HepG2 (cell line): ENCODE data around the gene ADAD2. TPM values are rescaled to one million over a fixed set of nuclear protein-coding genes. Genes with fewer than 3 reads are reported as not detected.

Experiments
- AKAP8 ChIP-seq: sonication (generic); formaldehyde crosslinking; IDR thresholded peaks from 2 replicates; pipeline ENCODE4 v1.5.1; 2020; ENCODE audit warnings: mild to moderate bottlenecking, missing genetic modification reagents
- ASH2L ChIP-seq: fragments of 300-600, 200-600 bp; sonication (generic); IDR thresholded peaks from 2 replicates; pipeline ENCODE4 v1.7.0; 2017; ENCODE audit warnings: low read depth, mild to moderate bottlenecking, moderate library complexity, mixed read lengths, low read length; ENCODE audit not compliant: insufficient read length
- FUBP1 ChIP-seq: sonication (generic); formaldehyde crosslinking; IDR thresholded peaks from 2 replicates; pipeline ENCODE4 v1.5.1; 2020; ENCODE audit warnings: missing genetic modification reagents, mild to moderate bottlenecking, borderline replicate concordance
- GTF3A ChIP-seq: sonication (generic); formaldehyde crosslinking; conservative IDR thresholded peaks from 2 replicates; pipeline ENCODE4 v1.4.0; 2020; ENCODE audit warnings: mild to moderate bottlenecking, missing genetic modification reagents
- HES4 ChIP-seq: sonication (generic); formaldehyde crosslinking; IDR thresholded peaks from 2 replicates; pipeline ENCODE4 v1.9.0; 2021; ENCODE audit warnings: mild to moderate bottlenecking, missing genetic modification reagents, borderline replicate concordance
- IRF2 ChIP-seq: IDR thresholded peaks from 2 replicates; pipeline ENCODE4 v1.6.1; 2018; ENCODE audit warnings: missing genetic modification reagents, missing compliant biosample characterization
- KAT8 ChIP-seq: IDR thresholded peaks from 2 replicates; pipeline ENCODE4 v1.6.1; 2016; ENCODE audit warnings: missing genetic modification reagents, missing compliant biosample characterization
- NFRKB ChIP-seq: fragments of 450-650 bp; IDR thresholded peaks from 2 replicates; pipeline ENCODE4 v1.6.1; 2017
- PCBP2 ChIP-seq: fragments of 200-400 bp; formaldehyde crosslinking; optimal IDR thresholded peaks from 2 replicates; pipeline ENCODE3; 2018; ENCODE audit warnings: low read length, low read depth; ENCODE audit not compliant: poor library complexity, severe bottlenecking
- POLR2AphosphoS2 ChIP-seq: IDR thresholded peaks from 2 replicates; pipeline ENCODE4 v1.6.1; 2011; ENCODE audit warnings: low read depth, low read length, improper control_type of control experiment
- RBFOX2 ChIP-seq: fragments of 200-400 bp; formaldehyde crosslinking; IDR thresholded peaks from 2 replicates; pipeline ENCODE4 v1.6.1; 2017; ENCODE audit warnings: low read depth, mild to moderate bottlenecking, low read length
- RCOR2 ChIP-seq: IDR thresholded peaks from 2 replicates; pipeline ENCODE4 v1.6.1; 2016; ENCODE audit warnings: missing biosample characterization, missing genetic modification reagents
- RFX5 ChIP-seq: IDR thresholded peaks from 2 replicates; pipeline ENCODE4 v1.6.1; 2011; ENCODE audit warnings: low read depth, low read length, improper control_type of control experiment
- SATB2 ChIP-seq: sonication (generic); formaldehyde crosslinking; IDR thresholded peaks from 2 replicates; pipeline ENCODE4 v1.5.0; 2020; ENCODE audit warnings: missing genetic modification reagents
- SIX1 ChIP-seq: sonication (generic); formaldehyde crosslinking; IDR thresholded peaks from 2 replicates; pipeline ENCODE4 v1.4.0; 2020; ENCODE audit warnings: missing genetic modification reagents, borderline replicate concordance
- SRSF1 ChIP-seq: fragments of 200-400 bp; formaldehyde crosslinking; optimal IDR thresholded peaks from 2 replicates; pipeline ENCODE3; 2017; ENCODE audit warnings: mild to moderate bottlenecking, low read depth, low read length, moderate library complexity
- TRAFD1 ChIP-seq: sonication (generic); formaldehyde crosslinking; IDR thresholded peaks from 2 replicates; pipeline ENCODE4 v1.5.1; 2020; ENCODE audit warnings: missing genetic modification reagents, mild to moderate bottlenecking, borderline replicate concordance
- ZHX1 ChIP-seq: sonication (generic); formaldehyde crosslinking; IDR thresholded peaks from 2 replicates; pipeline ENCODE4 v1.8.1; 2022; ENCODE audit warnings: low read depth, mild to moderate bottlenecking, missing genetic modification reagents
- ZNF143 ChIP-seq: sonication (generic); formaldehyde crosslinking; IDR thresholded peaks from 2 replicates; pipeline ENCODE4 v1.4.0; 2020; ENCODE audit warnings: missing genetic modification reagents
- ZNF354B ChIP-seq: sonication (generic); formaldehyde crosslinking; IDR thresholded peaks from 2 replicates; pipeline ENCODE4 v1.8.0; 2022; ENCODE audit warnings: mild to moderate bottlenecking, missing genetic modification reagents
- ZNF674 ChIP-seq: sonication (generic); formaldehyde crosslinking; IDR thresholded peaks from 2 replicates; pipeline ENCODE4 v1.5.0; 2020; ENCODE audit warnings: low read depth, mild to moderate bottlenecking, missing genetic modification reagents
- ZNF740 ChIP-seq: sonication (generic); formaldehyde crosslinking; IDR thresholded peaks from 2 replicates; pipeline ENCODE4 v1.4.0; 2020; ENCODE audit warnings: missing genetic modification reagents
- ZNF773 ChIP-seq: sonication (generic); formaldehyde crosslinking; IDR thresholded peaks from 2 replicates; pipeline ENCODE4 v1.4.0; 2020; ENCODE audit warnings: missing genetic modification reagents, borderline replicate concordance
- ZSCAN29 ChIP-seq: sonication (generic); formaldehyde crosslinking; conservative IDR thresholded peaks from 2 replicates; pipeline ENCODE4 v1.4.0; 2020; ENCODE audit warnings: mild to moderate bottlenecking, missing genetic modification reagents
- polyA plus RNA-seq, 8 experiments: library from polyadenylated mRNA; depleted of rRNA in 3 of 8; stranded (reverse) in 7 of 8; unstranded in 1 of 8; fragments of >200 nt; fragmentation: Illumina TruSeq in 4 of 8; extraction: Trizol in 4 of 8; gene quantifications; 2 replicates each; pipeline versions ENCODE4 v1.2.1 to v1.2.3, GENCODE V29; 2011 to 2016; ENCODE audit warnings: low read depth in 4 of 8, missing spikeins in 1 of 8, mixed read lengths in 1 of 8; ENCODE audit not compliant: insufficient read depth in 1 of 8
- total RNA-seq, 5 experiments: library from RNA; depleted of rRNA; stranded (reverse); fragments of >200 nt; fragmentation: Illumina TruSeq; extraction: Trizol; gene quantifications; 2 replicates each; pipeline ENCODE4 v1.2.3, GENCODE V29; 2016; ENCODE audit warnings: low read depth in 1 of 5

Gene ADAD2
- total and polyA plus RNA-seq, 2 of the 13 experiments (the other 11 are each of a cell fraction or from before 2014, with no cell fraction given), result not detected

GRCh38 chr16:84186685-84187437 lies 4.1 kb upstream of the ADAD2 start, which contains the start of gene TAF1C (continued):
- peak; percentile 77 for TF ChIP-seq RFX5
- peak; percentile 78; the same call in 1 of the 2 replicates for TF ChIP-seq ZNF740
- peak; percentile 93 for TF ChIP-seq SRSF1
- peak; percentile 97; the same call in 1 of the 2 replicates for TF ChIP-seq TRAFD1 (CRISPR knock-in tag)
- peak; percentile 65; the same call in 1 of the 2 replicates for TF ChIP-seq ZNF143 (CRISPR knock-in tag)
- peak; percentile 50; the same call in 1 of the 2 replicates for TF ChIP-seq HES4 (CRISPR knock-in tag)
- no peak for TF ChIP-seq ZNF674 (CRISPR knock-in tag)
- TF ChIP-seq KAT8 (CRISPR knock-in tag), result peak; percentile 98
- TF ChIP-seq ASH2L, result peak; percentile 97
- TF ChIP-seq GTF3A (CRISPR knock-in tag), result 0 out of 2 replicates have a peak, but pooled peaks have one; percentile 65
- no peak for TF ChIP-seq POLR2AphosphoS2
- 0 out of 2 replicates have a peak, but pooled peaks have one; percentile 31 for TF ChIP-seq FUBP1 (CRISPR knock-in tag)
- TF ChIP-seq NFRKB, result no peak
- TF ChIP-seq ZHX1 (CRISPR knock-in tag), result no peak
- TF ChIP-seq RCOR2 (CRISPR knock-in tag), result peak; percentile 77
- TF ChIP-seq ZSCAN29, result 0 out of 2 replicates have a peak, but pooled peaks have one; percentile 34
- TF ChIP-seq ZNF354B (CRISPR knock-in tag), result no peak
- TF ChIP-seq RBFOX2, result peak; percentile 92
- 0 out of 2 replicates have a peak, but pooled peaks have one; percentile 30 for TF ChIP-seq SIX1 (CRISPR knock-in tag)
- peak; percentile 77; the same call in 1 of the 2 replicates for TF ChIP-seq AKAP8 (CRISPR knock-in tag)
- TF ChIP-seq IRF2 (CRISPR knock-in tag), result peak; percentile 83
- TF ChIP-seq ZNF773 (CRISPR knock-in tag), result peak; percentile 85
- no peak for TF ChIP-seq PCBP2
- TF ChIP-seq SATB2 (CRISPR knock-in tag), result no peak
